RWPE2 (cell line): ENCODE measurements around the gene NCF2.

ENCODE experiments used
- ATAC-seq: fragments of 200-7000 bp; cut with Tn5 transposase; 3 replicates; pipeline ENCODE4 v1.9.1; 2021; ENCODE audit warnings: low read depth
- DNase-seq: peaks from one replicate; pipeline ENCODE4 v3.0.0-alpha.2; 2020; ENCODE audit warnings: low spot score
- H3K27ac ChIP-seq: fragments of 450-650 bp; 2 replicates; pipeline ENCODE4 v1.5.1; 2017; ENCODE audit warnings: mild to moderate bottlenecking; ENCODE audit not compliant: poor library complexity, severe bottlenecking
- H3K27me3 ChIP-seq: fragments of 250-450 bp; sonication (Bioruptor Pico); 2 replicates; pipeline ENCODE4 v1.5.1; 2021; ENCODE audit warnings: mild to moderate bottlenecking, moderate library complexity; ENCODE audit not compliant: insufficient read depth, poor library complexity, severe bottlenecking
- H3K36me3 ChIP-seq: fragments of 250-450 bp; sonication (Bioruptor Pico); 2 replicates; pipeline ENCODE4 v1.5.1; 2020; ENCODE audit warnings: low read depth, mild to moderate bottlenecking, moderate library complexity
- H3K4me1 ChIP-seq: fragments of 250-450 bp; sonication (Bioruptor Pico); 2 replicates; pipeline ENCODE4 v1.5.1; 2021; ENCODE audit warnings: mild to moderate bottlenecking, moderate library complexity; ENCODE audit not compliant: insufficient read depth, poor library complexity, severe bottlenecking
- H3K4me3 ChIP-seq: fragments of 250-450 bp; sonication (Bioruptor Pico); 2 replicates; pipeline ENCODE4 v1.5.1; 2021; ENCODE audit warnings: mild to moderate bottlenecking, moderate library complexity; ENCODE audit not compliant: severe bottlenecking
- H3K9me3 ChIP-seq: fragments of 250-450 bp; sonication (Bioruptor Pico); 2 replicates; pipeline ENCODE4 v1.5.1; 2021; ENCODE audit warnings: mild to moderate bottlenecking, moderate library complexity; ENCODE audit not compliant: severe bottlenecking
- TF ChIP-seq, protein P1 (sequence below): fragments of 450-650 bp; IDR thresholded peaks from one replicate; pipeline ENCODE4 v1.5.1; 2017; ENCODE audit warnings: mild to moderate bottlenecking, moderate library complexity; ENCODE audit not compliant: poor library complexity, severe bottlenecking

Gene NCF2

DNA sequence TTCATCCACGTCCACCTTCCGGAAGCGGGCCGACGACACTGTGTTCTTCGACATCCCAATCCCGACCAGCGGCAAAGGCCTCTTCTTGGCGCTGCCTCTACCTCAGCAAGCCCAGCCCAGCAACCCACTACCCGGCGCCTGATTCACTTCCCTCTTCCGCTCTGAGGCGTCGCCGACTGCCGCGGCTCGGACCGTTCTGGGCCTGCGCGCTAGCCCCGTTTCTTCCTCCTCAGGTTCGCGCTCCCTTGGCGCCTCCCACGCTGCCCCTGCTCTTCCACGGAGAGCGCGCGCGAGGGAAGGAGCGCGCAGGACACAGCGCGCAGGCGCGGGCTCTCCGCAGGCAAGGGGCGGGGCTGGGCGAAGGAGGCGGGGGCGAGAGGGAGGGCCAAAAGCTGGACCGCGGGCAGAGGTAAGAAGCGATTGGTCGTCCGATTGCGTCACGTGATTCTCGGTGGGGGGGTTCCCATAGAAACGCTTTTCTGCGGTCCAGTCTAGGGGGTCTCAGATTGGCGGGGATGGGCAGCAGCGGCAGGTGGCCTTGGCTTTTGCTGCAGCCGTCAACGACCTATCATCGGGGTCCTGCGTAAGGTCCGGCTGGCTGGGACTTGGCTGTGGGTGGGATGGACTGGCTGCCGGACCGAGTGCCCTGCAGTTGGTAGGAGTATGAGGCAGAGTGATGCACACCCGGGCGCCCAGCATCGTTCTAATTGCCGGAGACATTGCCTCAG lies 45.5 kb upstream of the NCF2 start, which contains the start of gene ARPC5:
Gene ARPC5, minus strand, starts transcription at position 178 of the 728 bp plus-strand sequence. Its CDS starts 124 bp downstream, at position 54.
- Histone ChIP-seq H3K4me1 (peaks cover 18% of the 10 kb centered on the region), H3K9me3 (no peaks in the 10 kb centered on the region), H3K27me3 (no peaks in the 10 kb centered on the region), H3K27ac (peak within 1 kb of the TSS; percentile 79), H3K36me3 (peaks cover 25% of the 10 kb centered on the region), H3K4me3 (peak within 1 kb of the TSS; percentile 64)
- peak; percentile 89 for ATAC-seq
- TF ChIP-seq, protein P1, sequence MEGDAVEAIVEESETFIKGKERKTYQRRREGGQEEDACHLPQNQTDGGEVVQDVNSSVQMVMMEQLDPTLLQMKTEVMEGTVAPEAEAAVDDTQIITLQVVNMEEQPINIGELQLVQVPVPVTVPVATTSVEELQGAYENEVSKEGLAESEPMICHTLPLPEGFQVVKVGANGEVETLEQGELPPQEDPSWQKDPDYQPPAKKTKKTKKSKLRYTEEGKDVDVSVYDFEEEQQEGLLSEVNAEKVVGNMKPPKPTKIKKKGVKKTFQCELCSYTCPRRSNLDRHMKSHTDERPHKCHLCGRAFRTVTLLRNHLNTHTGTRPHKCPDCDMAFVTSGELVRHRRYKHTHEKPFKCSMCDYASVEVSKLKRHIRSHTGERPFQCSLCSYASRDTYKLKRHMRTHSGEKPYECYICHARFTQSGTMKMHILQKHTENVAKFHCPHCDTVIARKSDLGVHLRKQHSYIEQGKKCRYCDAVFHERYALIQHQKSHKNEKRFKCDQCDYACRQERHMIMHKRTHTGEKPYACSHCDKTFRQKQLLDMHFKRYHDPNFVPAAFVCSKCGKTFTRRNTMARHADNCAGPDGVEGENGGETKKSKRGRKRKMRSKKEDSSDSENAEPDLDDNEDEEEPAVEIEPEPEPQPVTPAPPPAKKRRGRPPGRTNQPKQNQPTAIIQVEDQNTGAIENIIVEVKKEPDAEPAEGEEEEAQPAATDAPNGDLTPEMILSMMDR: no peak
- peak; percentile 94 for DNase-seq

DNA sequence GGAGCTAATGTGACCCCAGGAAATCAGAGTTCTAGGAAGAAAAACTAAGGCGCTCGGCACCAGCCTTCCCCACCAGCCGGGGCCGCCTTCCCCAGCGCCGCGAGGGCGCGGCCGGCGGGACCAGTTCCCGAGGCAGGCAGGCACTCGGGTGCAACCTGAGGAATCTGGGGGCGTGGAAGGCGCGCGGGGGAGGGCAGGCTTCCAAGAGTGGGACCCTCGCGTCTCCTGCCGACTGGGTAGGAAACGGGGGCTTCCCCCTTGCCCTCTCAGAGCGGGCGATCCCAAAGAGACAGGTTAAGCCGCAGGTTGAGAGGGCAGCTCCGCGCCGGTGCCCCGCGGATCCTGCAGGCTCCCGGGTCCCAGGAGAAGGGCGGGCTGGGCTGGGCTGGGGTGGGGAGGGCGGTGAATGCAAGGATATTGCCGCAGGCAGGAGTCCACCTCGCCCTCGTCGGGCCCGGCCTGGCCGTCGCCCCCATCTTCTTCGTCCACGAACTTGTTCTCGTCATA lies 44.9 kb upstream of the NCF2 start:
- Histone ChIP-seq H3K4me1 (peaks cover 18% of the 10 kb centered on the region), H3K36me3 (peaks cover 31% of the 10 kb centered on the region), H3K27ac (peak overlapping the region; percentile 79), H3K4me3 (peak overlapping the region; percentile 64), H3K27me3 (no peaks in the 10 kb centered on the region), H3K9me3 (no peaks in the 10 kb centered on the region)
- peak; percentile 35 for ATAC-seq
- TF ChIP-seq, protein P1: no peak
- no peak for DNase-seq

DNA sequence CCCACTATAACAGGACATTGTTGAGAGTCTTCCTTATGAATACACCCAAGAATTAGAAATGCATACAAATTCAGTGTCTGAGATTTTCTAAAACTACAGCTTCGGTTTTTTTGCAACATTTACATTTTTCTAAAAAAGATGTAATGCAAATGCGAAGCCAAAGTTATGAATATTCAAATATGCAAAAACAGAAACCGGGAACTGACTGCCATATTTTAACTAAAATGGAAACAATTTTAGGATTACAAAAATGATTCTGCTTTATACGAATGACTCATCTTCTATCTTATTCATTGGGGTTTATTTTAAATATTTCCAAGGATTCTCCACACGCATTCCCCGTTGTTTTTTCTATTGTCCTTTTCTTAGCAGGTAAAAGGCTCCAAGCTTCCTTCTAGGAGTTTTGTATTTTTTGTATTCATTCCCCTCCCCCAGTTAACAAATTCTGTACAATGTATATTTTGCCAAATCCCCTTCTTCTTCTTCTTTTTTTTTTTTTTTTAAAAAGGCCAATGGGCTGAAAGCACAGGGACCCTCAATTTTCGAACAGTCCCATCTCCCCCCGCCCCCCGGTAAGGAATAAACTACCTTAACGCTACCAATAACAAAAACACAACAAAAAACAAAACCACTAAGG lies 44.3 kb upstream of the NCF2 start:
- Histone ChIP-seq H3K27me3 (no peaks in the 10 kb centered on the region), H3K36me3 (peaks cover 37% of the 10 kb centered on the region), H3K4me1 (peaks cover 18% of the 10 kb centered on the region), H3K4me3 (peak overlapping the region; percentile 64), H3K9me3 (no peaks in the 10 kb centered on the region), H3K27ac (peak overlapping the region; percentile 79)
- TF ChIP-seq, protein P1: no peak
- DNase-seq: no peak
- no peak for ATAC-seq

DNA sequence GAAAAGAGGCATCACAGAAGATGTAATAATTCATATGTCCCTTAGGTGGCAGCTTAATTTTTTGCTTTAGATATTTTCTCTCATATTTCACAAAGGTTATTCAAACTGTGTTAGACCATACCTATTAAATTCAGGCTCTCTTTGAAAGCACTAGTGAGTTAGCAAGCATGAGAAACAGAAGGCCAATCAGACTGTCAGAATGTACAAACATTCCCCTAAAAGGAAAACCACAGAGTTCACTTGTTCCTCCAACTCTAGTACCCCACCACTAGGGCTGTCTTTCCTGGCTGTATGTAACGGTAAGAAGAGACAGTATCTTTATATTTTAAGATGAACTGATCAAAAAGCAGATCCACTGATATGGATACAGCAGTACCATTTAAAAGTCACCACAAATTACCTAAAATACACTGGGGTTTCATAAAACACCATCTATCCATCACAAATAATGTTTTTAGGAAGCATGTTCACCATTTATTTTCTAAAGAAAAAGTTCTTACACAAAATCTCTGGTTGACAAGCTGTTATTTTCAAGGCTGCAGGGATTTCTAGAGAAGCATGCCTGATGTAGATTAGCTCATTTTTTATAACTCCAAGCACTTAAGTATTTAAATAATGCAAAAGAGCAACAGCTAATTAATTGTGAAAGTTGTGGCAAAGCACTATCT lies 43.6 kb upstream of the NCF2 start:
- peak overlapping the region; percentile 79 for H3K27ac ChIP-seq
- no peaks in the 10 kb centered on the region for H3K27me3 ChIP-seq
- H3K4me3 ChIP-seq: peak overlapping the region; percentile 64
- H3K4me1 ChIP-seq: peaks cover 18% of the 10 kb centered on the region
- H3K36me3 ChIP-seq: peaks cover 44% of the 10 kb centered on the region
- H3K9me3 ChIP-seq: no peaks in the 10 kb centered on the region
- ATAC-seq (peak; percentile 52), DNase-seq (no peak)
- TF ChIP-seq, protein P1: peak; percentile 76
